Esophagus squamous epithelium (tissue), 4 donors: ENCODE data around the gene EXOC3L4.

ENCODE experiments used
- CTCF ChIP-seq, 6 experiments: fragments of 450-650 bp in 4 of 6; fragments of 200-600 bp in 2 of 6; sonication (generic) in 2 of 6; IDR thresholded peaks; one replicate each; pipeline ENCODE4 v1.5.1; 2016 to 2019; ENCODE audit warnings: antibody characterized with exemption in 6 of 6, mild to moderate bottlenecking in 4 of 6, moderate library complexity in 4 of 6
- POLR2A ChIP-seq, 4 donors: fragments of 450-650 bp; IDR thresholded peaks; one replicate each; pipeline ENCODE4 v1.6.1; 2017; ENCODE audit warnings: antibody characterized with exemption in 4 of 4, mild to moderate bottlenecking in 4 of 4, moderate library complexity in 3 of 4

- no peak for TF ChIP-seq CTCF (IDR thresholded peaks at IDR 0.05)
- TF ChIP-seq POLR2A (IDR thresholded peaks at IDR 0.05) = no peak
Measured at GRCh38 chr14:103100281-103101121, 6.0 kb downstream of the EXOC3L4 start.
